CD4-positive, alpha-beta T cell (primary cell): ENCODE data around the gene MAP2K7. TPM values are rescaled to one million over a fixed set of nuclear protein-coding genes. Genes with fewer than 3 reads are reported as not detected.

Experiments used
- ATAC-seq: fragments of 200-7000 bp; cut with Tn5 transposase; one replicate; pipeline ENCODE4 v1.10.0; 2022; ENCODE audit warnings: mild to moderate bottlenecking; ENCODE audit not compliant: poor library complexity
- CTCF ChIA-PET: fragments of 350-600 bp; sonication (Branson Sonifier 250); formaldehyde crosslinking; loops from one replicate; lab custom pipeline; 2021; ENCODE audit warnings: antibody characterized with exemption, inconsistent platforms; lab: Charles Lee
- POLR2A ChIA-PET: fragments of 350-600 bp; sonication (Branson Sonifier 250); formaldehyde crosslinking; loops from one replicate; lab custom pipeline; 2021; ENCODE audit warnings: antibody characterized with exemption, inconsistent platforms; lab: Charles Lee
- DNase-seq, 14 experiments: peaks; one replicate each; pipeline ENCODE4 v3.0.0-alpha.2; 2013 to 2020; ENCODE audit warnings: mixed read lengths in 2 of 14
- H3K27ac ChIP-seq, 2 donors: one replicate each; pipeline versions ENCODE4 v1.5.1 to v1.7.0; 2013; ENCODE audit warnings: low read length in 2 of 2, low read depth in 1 of 2, mild to moderate bottlenecking in 1 of 2
- H3K27me3 ChIP-seq, 2 experiments: 1 replicate in 1 of 2; 2 replicates in 1 of 2; pipeline versions ENCODE4 v1.6.1 to v1.7.0; 2013; ENCODE audit warnings: low read length in 2 of 2, control low read depth in 1 of 2, mild to moderate bottlenecking in 1 of 2, moderate library complexity in 1 of 2; ENCODE audit not compliant: insufficient read depth in 2 of 2, control insufficient read depth in 1 of 2
- H3K36me3 ChIP-seq: one replicate; pipeline ENCODE4 v1.6.1; 2013; ENCODE audit warnings: low read length, control low read depth; ENCODE audit not compliant: insufficient read depth
- H3K4me1 ChIP-seq: one replicate; pipeline ENCODE4 v1.6.1; 2013; ENCODE audit warnings: low read length, control low read depth; ENCODE audit not compliant: insufficient read depth
- H3K4me3 ChIP-seq: one replicate; pipeline ENCODE4 v1.5.1; 2013; ENCODE audit warnings: mild to moderate bottlenecking, low read length, moderate library complexity
- H3K9me3 ChIP-seq, 2 experiments: 1 replicate in 1 of 2; 2 replicates in 1 of 2; pipeline versions ENCODE4 v1.6.1 to v1.7.0; 2013; ENCODE audit warnings: low read length in 2 of 2, mild to moderate bottlenecking in 2 of 2, control low read depth in 1 of 2, moderate library complexity in 1 of 2; ENCODE audit not compliant: control insufficient read depth in 1 of 2, insufficient read depth in 1 of 2
- H3K27ac Mint-ChIP-seq: one replicate; pipeline ENCODE4 v1.8.0; 2020; ENCODE audit warnings: mixed read lengths
- H3K27me3 Mint-ChIP-seq: one replicate; pipeline ENCODE4 v1.8.0; 2021; ENCODE audit warnings: mixed read lengths
- H3K36me3 Mint-ChIP-seq: one replicate; pipeline ENCODE4 v1.8.0; 2021; ENCODE audit warnings: low read depth, mixed read lengths
- H3K4me1 Mint-ChIP-seq: one replicate; pipeline ENCODE4 v1.8.0; 2021; ENCODE audit warnings: low read depth, mixed read lengths
- H3K4me3 Mint-ChIP-seq: one replicate; pipeline ENCODE4 v1.8.0; 2020; ENCODE audit warnings: mild to moderate bottlenecking, mixed read lengths
- H3K9me3 Mint-ChIP-seq: one replicate; pipeline ENCODE4 v1.8.0; 2020; ENCODE audit warnings: mixed read lengths
- CTCF ChIP-seq: fragments of 200-600 bp; IDR thresholded peaks from one replicate; pipeline ENCODE4 v1.8.0; 2022; ENCODE audit warnings: antibody characterized with exemption, mild to moderate bottlenecking
- intact Hi-C, 2 experiments: fragments of 100-400 bp; cut with DNase I in 1 of 2; cut with micrococcal nuclease in 1 of 2; formaldehyde crosslinking; loops; one replicate each; pipeline versions ENCODE4 v1.15.1 to v1.9.0; 2023 to 2025; cut with DNase I, micrococcal nuclease
- total RNA-seq, 174 experiments: library from RNA in 2 of 174; stranded (reverse) in 2 of 174; gene quantifications; one replicate each; pipeline ENCODE4 v1.2.3 and lab custom pipeline; 2021 to 2026

The MAP2K7 gene
- total RNA-seq, 2 experiments from 2014 or later = 81.7 to 82.3 TPM

DNA sequence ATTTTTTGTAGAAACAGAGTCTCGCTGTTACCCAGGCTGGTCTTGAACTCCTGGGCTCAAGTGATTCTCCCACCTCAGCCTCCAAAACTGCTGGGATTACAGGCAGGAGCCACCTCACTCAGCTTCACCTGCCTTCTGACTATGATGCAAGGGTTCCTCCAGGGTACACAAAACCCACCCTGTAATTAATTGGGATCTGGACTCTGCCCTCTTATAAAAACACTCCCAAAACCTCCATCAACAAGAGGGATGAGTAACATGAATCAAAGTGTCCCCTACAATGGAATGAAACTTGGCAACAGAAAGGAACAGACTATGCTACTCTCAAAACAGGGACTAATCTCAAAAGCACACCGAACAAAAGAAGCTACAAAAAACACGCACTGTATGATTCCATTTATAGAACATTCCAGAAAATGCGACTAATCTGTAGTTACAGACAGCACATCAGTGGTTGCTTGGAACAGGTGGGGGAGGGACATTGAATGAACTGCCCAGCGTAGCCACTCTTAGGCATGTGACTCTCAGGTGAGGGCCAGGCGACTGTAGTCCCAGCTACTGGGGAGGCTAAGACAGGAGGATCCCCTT, 26.3 kb upstream of the MAP2K7 start:
- POLR2A ChIA-PET = interaction anchor here (0.6 kb wide), 1 partner anchor 169 kb away, joined by 3 read pairs; no protein-coding TSS in a partner anchor
- H3K4me3 Mint-ChIP-seq = no peak overlapping the region

DNA sequence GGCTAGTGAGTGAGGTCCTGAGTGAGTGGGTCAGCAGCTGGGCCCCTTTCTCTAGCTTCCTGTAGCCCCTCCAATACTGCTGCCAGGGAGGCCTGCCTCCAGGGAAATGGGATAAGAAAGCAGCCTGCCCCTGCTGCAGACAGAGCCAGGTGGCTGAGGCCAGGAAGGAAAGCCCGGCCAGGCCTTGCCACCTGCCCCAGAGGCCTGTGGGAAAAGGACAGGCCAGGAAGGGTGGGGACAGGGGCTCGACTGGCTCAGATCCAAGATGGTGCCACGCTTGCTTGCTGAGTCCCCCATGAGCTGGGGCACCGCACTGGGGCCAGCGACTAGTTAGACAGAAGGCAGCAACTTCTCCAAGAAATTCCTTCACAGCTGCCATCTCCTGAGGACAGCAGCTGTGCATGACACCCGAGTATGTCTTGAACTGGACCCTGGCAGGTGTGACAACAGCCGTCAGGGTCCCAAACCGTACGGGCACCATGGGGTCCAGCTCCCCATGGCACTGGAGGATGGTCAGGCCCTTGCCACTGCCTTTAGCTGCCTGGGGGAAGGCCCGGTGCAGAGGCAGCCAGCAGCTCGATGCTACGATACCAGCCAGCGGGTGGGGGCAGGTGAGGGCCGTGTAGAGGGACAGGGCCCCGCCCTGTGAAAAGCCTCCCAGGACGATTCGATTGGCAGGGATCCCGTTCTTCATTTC, 24.4 kb upstream of the MAP2K7 start:
- no peak for TF ChIP-seq CTCF
- Histone ChIP-seq H3K36me3 (no peaks in the 10 kb centered on the region), H3K4me3 (no peak overlapping the region), H3K27ac (no peak overlapping the region), H3K4me1 (peaks cover 9% of the 10 kb centered on the region), H3K27me3 (peaks cover 7 to 9% of the 10 kb centered on the region in 2 experiments), H3K9me3 (peaks cover 0 to 12% of the 10 kb centered on the region in 2 experiments)
- no peaks in the 10 kb centered on the region for H3K36me3 Mint-ChIP-seq
- no peak overlapping the region for H3K4me3 Mint-ChIP-seq
- H3K27me3 Mint-ChIP-seq = peaks cover 8% of the 10 kb centered on the region
- intact Hi-C loops = no loop called here
- H3K27ac Mint-ChIP-seq = no peak overlapping the region
- H3K9me3 Mint-ChIP-seq = no peaks in the 10 kb centered on the region
- POLR2A ChIA-PET = interaction anchor here (1.2 kb wide), 1 partner anchor 10 kb away, joined by 3 read pairs; no protein-coding TSS in a partner anchor
- peaks cover 5% of the 10 kb centered on the region for H3K4me1 Mint-ChIP-seq
- DNase-seq (no peak), ATAC-seq (no peak)
- CTCF ChIA-PET = interaction anchor here (0.8 kb wide), 1 partner anchor 10 kb away, joined by 3 read pairs; no protein-coding TSS in a partner anchor

More for the DNA sequence above, 26.3 kb upstream of the MAP2K7 start:
- Histone ChIP-seq H3K4me3 (no peak overlapping the region), H3K4me1 (peaks cover 21% of the 10 kb centered on the region), H3K27ac (no peak overlapping the region), H3K27me3 (peaks cover 19 to 21% of the 10 kb centered on the region in 2 experiments), H3K9me3 (peaks cover 0 to 27% of the 10 kb centered on the region in 2 experiments), H3K36me3 (no peaks in the 10 kb centered on the region)
- Mint-ChIP-seq H3K27ac (no peak overlapping the region), H3K9me3 (no peaks in the 10 kb centered on the region), H3K36me3 (no peaks in the 10 kb centered on the region), H3K27me3 (peaks cover 20% of the 10 kb centered on the region), H3K4me1 (peaks cover 9% of the 10 kb centered on the region)
- intact Hi-C loops = no loop called here
- CTCF ChIA-PET = interaction anchor here (0.7 to 1.5 kb wide), 2 partner anchors 8 kb away, joined by 3 to 6 read pairs; no protein-coding TSS in a partner anchor
- no peak for ATAC-seq
- no peak for DNase-seq
- TF ChIP-seq CTCF = no peak

DNA sequence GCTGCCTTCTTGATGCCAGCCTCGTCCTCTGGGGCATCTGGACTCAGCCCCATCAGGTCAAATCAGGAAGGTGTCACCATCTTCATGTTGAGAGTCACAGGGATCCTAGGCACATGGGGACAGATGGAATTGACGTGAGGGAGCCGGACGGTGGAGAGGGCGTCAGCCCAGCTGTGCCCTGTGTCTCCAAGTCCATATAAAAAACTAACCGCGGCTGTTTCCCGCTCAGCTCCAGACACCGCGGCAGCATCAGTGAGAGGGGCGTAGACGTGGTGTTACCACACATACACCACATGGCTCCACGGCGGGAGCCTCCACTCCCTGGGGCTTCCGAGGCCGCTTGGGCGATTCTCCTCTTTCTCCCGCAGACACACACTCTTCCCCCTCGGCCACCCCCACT, 23.8 kb upstream of the MAP2K7 start:
- H3K36me3 Mint-ChIP-seq = no peaks in the 10 kb centered on the region
- DNase-seq (no peak), ATAC-seq (no peak)
- CTCF ChIA-PET = interaction anchor here (0.8 kb wide), 1 partner anchor 10 kb away, joined by 3 read pairs; no protein-coding TSS in a partner anchor
- no peaks in the 10 kb centered on the region for H3K9me3 Mint-ChIP-seq
- no peak overlapping the region for H3K4me3 Mint-ChIP-seq
- peaks cover 8% of the 10 kb centered on the region for H3K27me3 Mint-ChIP-seq
- H3K9me3 ChIP-seq = peaks cover 0 to 6% of the 10 kb centered on the region in 2 experiments
- no peak overlapping the region for H3K4me3 ChIP-seq
- POLR2A ChIA-PET = interaction anchor here (1.2 kb wide), 1 partner anchor 10 kb away, joined by 3 read pairs; no protein-coding TSS in a partner anchor
- no peak overlapping the region for H3K27ac ChIP-seq
- intact Hi-C loops = no loop called here
- H3K4me1 Mint-ChIP-seq = peaks cover 2% of the 10 kb centered on the region
- H3K27ac Mint-ChIP-seq = no peak overlapping the region
- TF ChIP-seq CTCF = no peak
- no peaks in the 10 kb centered on the region for H3K36me3 ChIP-seq
- H3K27me3 ChIP-seq = peaks cover 2 to 4% of the 10 kb centered on the region in 2 experiments
- H3K4me1 ChIP-seq = peaks cover 3% of the 10 kb centered on the region
